Measurements from ENCODE around the gene OR10G3.
"Not testable (repeated sequence)": the region's sequence is repeated elsewhere in the genome, so short reads cannot be mapped to it uniquely, and the experiment has no call there.

The OR10G3 gene

GRCh38 chr14:21556378-21557083, 23.3 kb downstream of the OR10G3 start:
- Histone ChIP-seq H3K4me3 (ENCODE audit: low read length) (no peak overlapping the region), H3F3A (ENCODE audit: control insufficient read depth, insufficient read depth) (no peaks in the 10 kb centered on the region), H3K27ac (ENCODE audit: low read depth, low read length) (no peak overlapping the region), H3K9me3 (ENCODE audit: control insufficient read depth, insufficient read depth, low read length) (no peaks in the 10 kb centered on the region), H3K27me3 (ENCODE audit: control insufficient read depth, low read length) (no peaks in the 10 kb centered on the region), H4K20me1 (ENCODE audit: control insufficient read depth, insufficient read depth, low read depth, low read length) (no peaks in the 10 kb centered on the region), H3K4me1 (ENCODE audit: control insufficient read depth, low read length) (peaks cover 4% of the 10 kb centered on the region), H3K79me2 (ENCODE audit: control insufficient read depth, low read length) (no peaks in the 10 kb centered on the region), H3K4me2 (ENCODE audit: low read length) (no peak overlapping the region), H3K9me2 (replicated peaks; ENCODE audit: control insufficient read depth, low read length) (no peaks in the 10 kb centered on the region), H3K36me3 (ENCODE audit: control insufficient read depth, low read length) (no peaks in the 10 kb centered on the region)
- TF ChIP-seq CTCF (IDR thresholded peaks at IDR 0.05; ENCODE audit: low read depth, low read length, poor library complexity, severe bottlenecking) = no peak
- TF ChIP-seq EZH2phosphoT487 (IDR thresholded peaks at IDR 0.05; ENCODE audit: borderline replicate concordance, low read length) = no peak

- Histone ChIP-seq H3K4me1 (ENCODE audit: control insufficient read depth, low read length) (peaks cover 4% of the 10 kb centered on the region), H3K27me3 (ENCODE audit: control insufficient read depth, low read length) (no peaks in the 10 kb centered on the region), H3K4me2 (ENCODE audit: low read length) (no peak overlapping the region), H3K4me3 (ENCODE audit: low read length) (no peak overlapping the region), H3K36me3 (ENCODE audit: control insufficient read depth, low read length) (no peaks in the 10 kb centered on the region), H3K79me2 (ENCODE audit: control insufficient read depth, low read length) (no peaks in the 10 kb centered on the region), H3K9me2 (replicated peaks; ENCODE audit: control insufficient read depth, low read length) (no peaks in the 10 kb centered on the region), H3F3A (ENCODE audit: control insufficient read depth, insufficient read depth) (no peaks in the 10 kb centered on the region), H3K9me3 (ENCODE audit: control insufficient read depth, insufficient read depth, low read length) (no peaks in the 10 kb centered on the region), H3K27ac (ENCODE audit: low read depth, low read length) (no peak overlapping the region), H4K20me1 (ENCODE audit: control insufficient read depth, insufficient read depth, low read depth, low read length) (no peaks in the 10 kb centered on the region)
- TF ChIP-seq CTCF (IDR thresholded peaks at IDR 0.05; ENCODE audit: low read depth, low read length, poor library complexity, severe bottlenecking) (no peak), EZH2phosphoT487 (IDR thresholded peaks at IDR 0.05; ENCODE audit: borderline replicate concordance, low read length) (no peak)
Observed at GRCh38 chr14:21553266-21553665, 26.6 kb downstream of the OR10G3 start.

- not testable (repeated sequence) for H3K36me3 ChIP-seq (ENCODE audit: control insufficient read depth, low read length); H3K4me1 ChIP-seq (ENCODE audit: control insufficient read depth, low read length); H3K27ac ChIP-seq (ENCODE audit: low read depth, low read length); H4K20me1 ChIP-seq (ENCODE audit: control insufficient read depth, insufficient read depth, low read depth, low read length); H3K9me2 ChIP-seq (replicated peaks; ENCODE audit: control insufficient read depth, low read length); H3K4me2 ChIP-seq (ENCODE audit: low read length); H3K4me3 ChIP-seq (ENCODE audit: low read length); H3F3A ChIP-seq (ENCODE audit: control insufficient read depth, insufficient read depth); H3K79me2 ChIP-seq (ENCODE audit: control insufficient read depth, low read length); H3K27me3 ChIP-seq (ENCODE audit: control insufficient read depth, low read length); H3K9me3 ChIP-seq (ENCODE audit: control insufficient read depth, insufficient read depth, low read length)
Observed at GRCh38 chr14:21544588-21544987, 35.3 kb downstream of the OR10G3 start.

GRCh38 chr14:21543963-21544362, 35.9 kb downstream of the OR10G3 start:
- H3K9me2 ChIP-seq (replicated peaks; ENCODE audit: control insufficient read depth, low read length) = no peaks in the 10 kb centered on the region
- H4K20me1 ChIP-seq (ENCODE audit: control insufficient read depth, insufficient read depth, low read depth, low read length) = no peaks in the 10 kb centered on the region
- H3K36me3 ChIP-seq (ENCODE audit: control insufficient read depth, low read length) = no peaks in the 10 kb centered on the region
- no peaks in the 10 kb centered on the region for H3K9me3 ChIP-seq (ENCODE audit: control insufficient read depth, insufficient read depth, low read length)
- H3K27ac ChIP-seq (ENCODE audit: low read depth, low read length) = no peak overlapping the region
- no peak overlapping the region for H3K4me2 ChIP-seq (ENCODE audit: low read length)
- peaks cover 8% of the 10 kb centered on the region for H3K27me3 ChIP-seq (ENCODE audit: control insufficient read depth, low read length)
- no peaks in the 10 kb centered on the region for H3K79me2 ChIP-seq (ENCODE audit: control insufficient read depth, low read length)
- no peaks in the 10 kb centered on the region for H3F3A ChIP-seq (ENCODE audit: control insufficient read depth, insufficient read depth)
- no peak overlapping the region for H3K4me3 ChIP-seq (ENCODE audit: low read length)
- TF ChIP-seq CTCF (IDR thresholded peaks at IDR 0.05; ENCODE audit: low read depth, low read length, poor library complexity, severe bottlenecking) (no peak), EZH2phosphoT487 (IDR thresholded peaks at IDR 0.05; ENCODE audit: borderline replicate concordance, low read length) (no peak)
- no peaks in the 10 kb centered on the region for H3K4me1 ChIP-seq (ENCODE audit: control insufficient read depth, low read length)
